GM21786 (cell line): ENCODE measurements around the gene GHR.

ENCODE experiments used
- ATAC-seq: cut with Tn5 transposase; IDR thresholded peaks from one replicate; pipeline ENCODE4 v1.9.1; 2021; ENCODE audit not compliant: unreplicated experiment

The GHR gene

GRCh38 chr5:42515504-42515903 lies 92.3 kb downstream of the GHR start:
- ATAC-seq: no peak

DNA sequence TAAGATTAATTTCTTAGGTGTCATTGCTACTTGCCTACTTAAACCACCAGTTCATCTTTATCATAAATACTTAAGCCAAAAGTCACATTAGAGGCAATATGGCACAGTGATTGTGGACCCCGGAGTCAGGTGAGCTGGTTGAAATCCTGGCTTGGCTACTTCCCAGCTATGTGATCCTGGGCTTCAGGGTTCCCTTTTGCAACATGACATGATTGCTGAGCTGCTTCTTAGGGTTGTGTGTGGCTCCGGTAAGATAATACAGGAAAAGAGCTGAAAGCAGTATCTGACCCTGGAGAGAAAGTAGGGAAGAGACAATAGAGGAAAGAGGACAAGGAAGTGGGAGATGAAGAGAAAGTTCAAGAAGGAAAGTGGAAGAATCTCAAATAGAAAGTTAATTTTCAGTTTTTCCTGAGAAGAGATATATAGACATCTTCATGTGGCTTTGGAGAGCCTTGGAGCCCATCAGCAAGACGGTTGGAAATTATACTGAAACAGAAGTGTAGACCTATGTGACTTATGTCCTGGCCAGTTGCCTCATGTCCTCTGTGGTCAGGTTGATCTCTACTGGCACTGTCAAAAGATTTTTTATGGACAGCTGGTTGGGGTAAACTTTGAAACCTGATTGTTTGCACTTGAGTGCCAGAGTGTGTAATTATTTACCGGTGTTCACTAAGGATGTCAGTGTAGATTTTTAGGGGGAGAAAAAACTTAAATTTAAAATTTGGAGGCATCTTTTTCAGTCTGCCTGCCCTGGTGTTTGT lies 93.2 kb downstream of the GHR start:
- no peak for ATAC-seq

- no peak for ATAC-seq
Measured at GRCh38 chr5:42517164-42517563, 93.9 kb downstream of the GHR start.

DNA sequence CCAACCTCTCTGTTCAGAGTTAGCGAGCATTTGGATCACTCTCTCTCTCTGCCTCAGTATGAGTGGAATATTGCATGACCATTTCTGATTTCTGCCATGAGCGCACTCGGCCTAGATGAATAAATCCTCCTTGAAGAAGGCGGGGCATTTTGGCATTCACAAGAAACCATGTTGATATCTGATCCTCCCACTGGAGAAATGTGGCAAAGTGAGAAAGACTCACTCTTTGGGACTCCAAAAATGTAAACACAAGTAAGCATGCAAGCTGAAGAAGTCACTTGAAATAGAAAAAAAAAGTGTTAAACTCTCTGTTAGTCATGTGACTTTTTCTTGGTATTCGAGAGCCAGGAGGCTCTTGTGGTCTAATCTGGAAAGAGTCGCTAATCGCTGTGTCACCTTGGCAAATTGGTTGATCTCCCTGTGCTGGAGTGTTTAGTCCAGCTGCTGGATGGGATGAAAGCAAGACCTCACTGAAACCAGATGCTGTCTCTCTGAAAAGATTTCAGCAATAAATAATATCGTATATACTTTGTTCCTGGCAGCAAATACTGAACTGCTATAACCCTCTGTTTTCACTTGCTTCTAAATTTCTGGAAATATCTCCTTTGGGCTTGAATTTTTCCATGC lies 95.5 kb downstream of the GHR start:
- ATAC-seq: no peak

- no peak for ATAC-seq
Measured at GRCh38 chr5:42520203-42520602, 97.0 kb downstream of the GHR start.

DNA sequence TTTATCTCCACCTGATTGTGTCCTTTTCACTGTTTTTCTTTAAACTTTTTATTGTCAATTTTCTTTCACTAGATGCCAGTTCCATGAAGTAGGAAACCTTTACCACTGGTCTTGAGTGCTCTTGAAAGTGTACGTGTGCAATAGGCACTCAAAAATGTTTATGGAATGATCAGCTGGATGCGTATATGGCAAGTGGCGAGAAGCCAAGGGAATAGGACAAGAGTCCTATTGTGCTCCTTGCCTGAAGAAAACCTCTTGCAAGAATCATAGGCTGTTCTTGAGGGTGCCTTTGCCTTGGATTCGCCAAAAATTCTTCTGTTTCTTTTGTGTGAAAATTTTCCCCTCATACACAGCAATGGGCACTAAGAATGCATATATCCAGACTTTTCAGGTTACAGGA lies 97.7 kb downstream of the GHR start:
- ATAC-seq: no peak

GRCh38 chr5:42521406-42521805 lies 98.2 kb downstream of the GHR start:
- ATAC-seq: no peak

DNA sequence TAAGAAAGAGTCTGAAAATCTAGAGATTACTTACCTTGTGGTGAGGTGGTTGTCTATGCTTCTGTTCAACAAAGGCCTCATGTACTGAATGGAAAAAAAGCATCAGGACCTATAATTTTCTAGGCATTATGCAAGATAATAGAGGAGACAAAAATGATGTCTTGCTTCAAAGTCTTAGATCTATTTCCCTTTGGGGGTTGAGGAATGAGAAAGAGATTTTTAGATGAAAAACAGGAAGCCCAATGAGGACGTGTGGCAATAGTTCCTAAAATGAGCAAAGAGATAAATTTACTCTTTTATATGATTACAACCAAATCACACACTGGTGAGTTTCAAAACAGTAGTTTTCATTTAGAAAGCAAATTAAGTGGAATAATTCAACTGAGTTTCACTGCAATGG lies 99.5 kb downstream of the GHR start:
- no peak for ATAC-seq

- no peak for ATAC-seq
Measured at GRCh38 chr5:42526179-42526578, 102.9 kb downstream of the GHR start.

GRCh38 chr5:42531611-42532010 lies 108.4 kb downstream of the GHR start:
- no peak for ATAC-seq

GRCh38 chr5:42542106-42542505 lies 118.9 kb downstream of the GHR start:
- ATAC-seq: no peak

DNA sequence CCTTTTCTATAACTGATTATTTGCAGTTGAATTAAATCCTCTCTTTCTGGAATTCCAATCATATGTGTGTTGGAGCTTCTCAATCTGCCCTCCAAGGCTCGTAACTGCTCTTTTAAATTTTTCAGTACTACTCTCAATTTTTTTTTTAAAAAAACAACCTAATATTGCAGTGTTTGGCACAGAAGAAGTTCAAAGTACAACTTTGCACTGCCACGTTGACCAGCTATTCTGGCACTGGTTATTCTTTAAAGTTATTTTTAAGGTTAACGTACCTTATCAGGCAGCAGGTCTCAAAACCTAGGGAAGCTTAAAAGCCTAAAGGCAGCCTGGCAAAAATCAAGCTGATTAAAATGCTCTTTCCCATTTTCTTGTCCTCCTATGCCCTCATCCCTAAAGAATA lies 120.5 kb downstream of the GHR start:
- ATAC-seq: no peak

GRCh38 chr5:42545038-42545437 lies 121.8 kb downstream of the GHR start:
- ATAC-seq: no peak

DNA sequence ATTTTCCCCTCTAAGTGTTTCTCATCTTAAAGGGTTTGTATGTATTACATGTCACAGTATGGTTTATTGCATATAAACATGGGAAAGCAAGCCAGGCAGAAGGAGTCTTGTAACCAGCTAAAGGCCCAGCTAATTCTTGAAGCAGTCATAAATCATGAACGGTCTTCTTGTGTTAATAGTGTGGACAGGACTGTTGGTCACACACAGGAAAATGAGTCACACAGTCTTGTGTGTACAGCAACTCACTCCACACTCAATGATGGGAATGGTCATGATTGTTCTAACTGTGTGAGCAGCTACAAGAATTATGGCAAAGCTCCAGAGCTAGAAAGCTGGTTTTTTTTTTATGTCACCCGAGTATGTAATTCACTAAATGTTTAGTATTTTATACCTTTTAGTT lies 123.9 kb downstream of the GHR start:
- ATAC-seq: no peak

GRCh38 chr5:42547894-42548293 lies 124.7 kb downstream of the GHR start:
- ATAC-seq: no peak

GRCh38 chr5:42552597-42552996 lies 129.4 kb downstream of the GHR start:
- no peak for ATAC-seq

GRCh38 chr5:42553461-42553860 lies 130.2 kb downstream of the GHR start:
- no peak for ATAC-seq

GRCh38 chr5:42555010-42555409 lies 131.8 kb downstream of the GHR start:
- no peak for ATAC-seq

DNA sequence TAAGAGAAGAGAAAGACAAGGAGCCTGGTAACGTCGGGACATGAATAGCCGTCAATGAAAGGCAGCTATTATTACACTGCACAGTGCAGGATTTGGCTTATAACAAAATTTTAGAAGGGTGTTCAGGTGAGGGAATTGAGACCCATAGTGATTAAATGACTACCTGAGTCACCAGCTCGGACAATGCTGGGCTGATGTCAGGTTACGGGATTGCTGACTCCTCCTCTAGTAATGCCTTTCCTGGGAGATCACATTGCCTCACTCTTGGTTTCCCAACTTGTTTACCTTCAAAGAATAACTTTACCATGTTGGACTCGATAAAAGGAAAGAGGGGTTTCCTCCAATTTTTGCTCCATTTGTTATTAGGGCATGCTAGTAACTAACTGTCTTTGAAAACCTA lies 132.6 kb downstream of the GHR start:
- no peak for ATAC-seq

DNA sequence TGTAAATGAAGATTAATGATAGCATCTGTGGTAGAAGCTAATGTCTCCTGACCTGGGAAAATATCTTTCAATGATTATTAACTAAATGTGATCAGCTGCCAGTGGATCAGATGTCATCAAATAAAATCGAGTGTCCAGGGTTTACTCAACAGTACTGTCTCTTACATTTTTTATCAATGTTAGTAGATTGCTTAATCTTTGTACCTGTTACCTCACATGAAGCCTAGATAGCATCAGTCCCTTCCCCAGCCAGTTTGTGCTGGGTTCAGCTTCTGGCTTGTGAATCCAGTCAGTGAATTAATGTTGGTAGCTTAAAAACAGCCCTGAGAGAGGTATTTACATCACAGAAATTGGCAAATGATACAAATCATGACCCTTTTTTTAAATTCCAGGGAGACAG lies 134.4 kb downstream of the GHR start:
- ATAC-seq: no peak

- no peak for ATAC-seq
Measured at GRCh38 chr5:42561656-42562055, 138.4 kb downstream of the GHR start.

GRCh38 chr5:42564689-42565356 lies 141.6 kb downstream of the GHR start:
- ATAC-seq: no peak
